Psoas muscle (tissue), 8 donors: ENCODE measurements around the gene OR4S2. TPM values are rescaled to one million over a fixed set of nuclear protein-coding genes. Genes with fewer than 3 reads are reported as not detected.

Experiments
- ATAC-seq, 4 donors: fragments of 200-7000 bp; cut with Tn5 transposase; one replicate each; pipeline ENCODE4 v1.9.1; 2020; ENCODE audit warnings: moderate library complexity in 3 of 4, mild to moderate bottlenecking in 2 of 4
- DNase-seq, 2 donors: peaks; one replicate each; pipeline ENCODE4 v3.0.0-alpha.2; 2020
- H3K27ac ChIP-seq: fragments of 200-600 bp; one replicate; pipeline ENCODE4 v1.8.0; 2022
- H3K27me3 ChIP-seq, 3 donors: fragments of 200-600 bp in 1 of 3; one replicate each; pipeline versions ENCODE4 v1.6.1 to v1.8.0; 2013 to 2022; ENCODE audit warnings: low read length in 2 of 3, mild to moderate bottlenecking in 2 of 3, moderate library complexity in 1 of 3; ENCODE audit not compliant: insufficient read depth in 3 of 3
- H3K36me3 ChIP-seq, 2 donors: fragments of 200-600 bp in 1 of 2; one replicate each; pipeline versions ENCODE4 v1.6.1 to v1.8.0; 2013 to 2022; ENCODE audit warnings: low read depth in 1 of 2, mild to moderate bottlenecking in 1 of 2, moderate library complexity in 1 of 2; ENCODE audit not compliant: insufficient read depth in 1 of 2
- H3K4me1 ChIP-seq: fragments of 200-600 bp; one replicate; pipeline ENCODE4 v1.8.0; 2022
- H3K4me3 ChIP-seq: fragments of 200-600 bp; one replicate; pipeline ENCODE4 v1.8.0; 2022; ENCODE audit warnings: mild to moderate bottlenecking
- H3K9me3 ChIP-seq: fragments of 200-600 bp; one replicate; pipeline ENCODE4 v1.8.0; 2022
- WGBS, 3 donors: extraction: QIAGEN DNeasy Blood & Tissue Kit; methylation state at CpG; one replicate each; pipeline versions ENCODE4 v1.1.6 to v1.1.7; 2013; 5-methylcytosine and 5-hydroxymethylcytosine counted together
- intact Hi-C, 2 donors: fragments of 100-400 bp; cut with DNase I; formaldehyde crosslinking; loops; one replicate each; pipeline versions ENCODE4 v1.11.0 to v1.14.2; 2022
- polyA plus RNA-seq, 3 donors: library from polyadenylated mRNA; stranded (reverse); fragments of 200-250 nt; gene quantifications; one replicate each; pipeline ENCODE4 v1.2.3, GENCODE V29; 2013
- total RNA-seq, 4 donors: library from RNA; stranded (reverse); fragmentation: NEBNext Ultra II Directional in 2 of 4; extraction: Animal tissue kit (Norgen Biotek cat#: 25700) in 2 of 4; gene quantifications; one replicate each; pipeline versions ENCODE4 v1.2.1 to v1.2.4, GENCODE V29; 2021 to 2023
- TF ChIP-seq, protein P1 (sequence below): fragments of 200-600 bp; IDR thresholded peaks from one replicate; pipeline ENCODE4 v1.8.0; 2022; ENCODE audit warnings: antibody characterized with exemption
- donor health status: healthy with polysubstance abuse.
- donor health status: DM: no; HTN: no; CAD: no; lungs with moderate emphysema.
- donor health status: Bipolar disorder and iron deficiency.
- donor health status: healthy.
- donor health status: DM: yes; HTN: yes; CAD: no.
- donor health status: DM: no; HTN: no; CAD: no.
- donor health status: DM: no; HTN: no; CAD: no.
- donor health status: DM: yes; HTN: yes; CAD: no.

Gene OR4S2
- total and polyA plus RNA-seq, 7 donors = not detected

DNA sequence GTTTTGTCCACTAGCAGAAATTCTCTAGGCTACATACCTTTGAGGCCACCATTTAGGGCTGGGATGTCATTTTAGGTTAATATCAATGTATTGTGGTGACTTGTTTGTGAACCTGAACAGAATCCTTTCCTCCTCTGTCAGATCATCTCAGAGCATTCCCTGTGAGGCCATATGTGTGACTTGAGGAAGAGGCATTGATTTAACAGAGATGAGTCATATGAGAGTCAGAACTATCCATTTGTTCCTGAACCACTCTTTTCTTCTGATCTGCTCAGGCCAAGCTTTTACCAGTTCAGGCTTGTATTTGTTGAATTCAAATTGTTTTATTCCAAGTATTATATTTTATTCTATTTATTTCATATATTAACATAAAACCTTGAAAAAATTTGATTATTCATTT, 7.0 kb downstream of the OR4S2 start:
- no peak for DNase-seq
- H3K9me3 ChIP-seq = no peaks in the 10 kb centered on the region
- TF ChIP-seq, protein P1, sequence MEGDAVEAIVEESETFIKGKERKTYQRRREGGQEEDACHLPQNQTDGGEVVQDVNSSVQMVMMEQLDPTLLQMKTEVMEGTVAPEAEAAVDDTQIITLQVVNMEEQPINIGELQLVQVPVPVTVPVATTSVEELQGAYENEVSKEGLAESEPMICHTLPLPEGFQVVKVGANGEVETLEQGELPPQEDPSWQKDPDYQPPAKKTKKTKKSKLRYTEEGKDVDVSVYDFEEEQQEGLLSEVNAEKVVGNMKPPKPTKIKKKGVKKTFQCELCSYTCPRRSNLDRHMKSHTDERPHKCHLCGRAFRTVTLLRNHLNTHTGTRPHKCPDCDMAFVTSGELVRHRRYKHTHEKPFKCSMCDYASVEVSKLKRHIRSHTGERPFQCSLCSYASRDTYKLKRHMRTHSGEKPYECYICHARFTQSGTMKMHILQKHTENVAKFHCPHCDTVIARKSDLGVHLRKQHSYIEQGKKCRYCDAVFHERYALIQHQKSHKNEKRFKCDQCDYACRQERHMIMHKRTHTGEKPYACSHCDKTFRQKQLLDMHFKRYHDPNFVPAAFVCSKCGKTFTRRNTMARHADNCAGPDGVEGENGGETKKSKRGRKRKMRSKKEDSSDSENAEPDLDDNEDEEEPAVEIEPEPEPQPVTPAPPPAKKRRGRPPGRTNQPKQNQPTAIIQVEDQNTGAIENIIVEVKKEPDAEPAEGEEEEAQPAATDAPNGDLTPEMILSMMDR = no peak
- H3K36me3 ChIP-seq = no peaks in the 10 kb centered on the region
- H3K4me3 ChIP-seq = no peak overlapping the region
- no peak overlapping the region for H3K27ac ChIP-seq
- intact Hi-C loops = no loop called here
- ATAC-seq = no peak
- no peaks in the 10 kb centered on the region for H3K4me1 ChIP-seq
- H3K27me3 ChIP-seq = no peaks in the 10 kb centered on the region

GRCh38 chr11:55658031-55658573, 10.0 kb downstream of the OR4S2 start:
- WGBS, 3 donors = 88 to 94% (median 90%) methylated on average over 2 of the region's 2 CpGs
- no peaks in the 10 kb centered on the region for H3K4me1 ChIP-seq
- H3K9me3 ChIP-seq = no peaks in the 10 kb centered on the region
- TF ChIP-seq, protein P1 = no peak
- intact Hi-C loops = no loop called here
- ATAC-seq (no peak), DNase-seq (no peak)
- H3K27ac ChIP-seq = no peak overlapping the region
- H3K36me3 ChIP-seq = no peaks in the 10 kb centered on the region
- no peaks in the 10 kb centered on the region for H3K27me3 ChIP-seq
- no peak overlapping the region for H3K4me3 ChIP-seq

DNA sequence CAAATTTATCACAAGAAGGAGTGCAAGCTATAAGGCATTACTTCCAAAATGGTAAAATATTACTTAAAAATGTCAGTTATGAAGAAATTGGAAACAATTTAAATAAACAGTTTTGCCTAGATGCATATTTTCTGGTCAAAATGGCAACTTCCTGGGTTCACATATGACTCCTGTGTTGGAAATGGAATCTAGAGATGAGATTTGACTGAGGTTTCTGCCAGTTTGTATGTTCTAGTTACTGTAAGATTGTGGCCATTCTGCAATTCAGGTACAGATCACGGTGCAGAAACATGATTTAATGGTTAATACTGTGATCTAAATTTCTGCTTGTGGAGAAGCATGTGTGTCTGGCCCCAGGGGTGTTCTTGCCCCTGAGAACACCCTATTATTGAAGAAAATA, 10.5 kb downstream of the OR4S2 start:
- no peaks in the 10 kb centered on the region for H3K36me3 ChIP-seq
- H3K27me3 ChIP-seq = no peaks in the 10 kb centered on the region
- H3K27ac ChIP-seq = no peak overlapping the region
- no peak overlapping the region for H3K4me3 ChIP-seq
- TF ChIP-seq, protein P1 = no peak
- DNase-seq (no peak), ATAC-seq (no peak)
- WGBS, 3 donors = 33 to 57% (median 45%) methylated on average over 1 of the region's 1 CpG
- no peaks in the 10 kb centered on the region for H3K4me1 ChIP-seq
- no peaks in the 10 kb centered on the region for H3K9me3 ChIP-seq
- intact Hi-C loops = no loop called here

GRCh38 chr11:55661901-55662300, 13.8 kb downstream of the OR4S2 start, which contains the start of gene OR4C6:
OR4C6 (plus strand) TSS chr11:55662201; CDS start chr11:55665167, 2,966 bp downstream.
- ATAC-seq = no peak
- WGBS, 3 donors = 61 to 85% (median 67%) methylated on average over 1 of the region's 1 CpG
- intact Hi-C loops = no loop called here

More at GRCh38 chr11:55661901-55662300, 13.8 kb downstream of the OR4S2 start, which contains the start of gene OR4C6:
- H3K27ac ChIP-seq = no peak within 1 kb of the TSS
- no peak for DNase-seq
- H3K27me3 ChIP-seq = no peaks in the 10 kb centered on the region
- no peaks in the 10 kb centered on the region for H3K9me3 ChIP-seq
- TF ChIP-seq, protein P1 = no peak
- H3K36me3 ChIP-seq = no peaks in the 10 kb centered on the region
- no peak within 1 kb of the TSS for H3K4me3 ChIP-seq
- H3K4me1 ChIP-seq = no peaks in the 10 kb centered on the region
